Fibroblast of villous mesenchyme (primary cell): ENCODE data around the gene GP5. TPM values are rescaled to one million over a fixed set of nuclear protein-coding genes. Genes with fewer than 3 reads are reported as not detected.

Experiments
- DNase-seq: peaks from one replicate; pipeline ENCODE4 v3.0.0-alpha.2; 2010; ENCODE audit warnings: low read depth
- H3K4me3 ChIP-seq: 2 replicates; pipeline ENCODE4 v1.5.1; 2011; ENCODE audit warnings: low read depth, mild to moderate bottlenecking, low read length
- CTCF ChIP-seq: IDR thresholded peaks from 2 replicates; pipeline ENCODE4 v1.5.1; 2012; ENCODE audit warnings: low read depth, mild to moderate bottlenecking, low read length; ENCODE audit not compliant: insufficient read depth
- total RNA-seq: library from RNA; depleted of rRNA; stranded (reverse); fragments of >200 nt; gene quantifications from 2 replicates; pipeline ENCODE4 v1.2.3, GENCODE V29; 2012

Gene GP5
- total RNA-seq, 1 donor = not detected

- no peak overlapping the region for H3K4me3 ChIP-seq
- TF ChIP-seq CTCF = no peak
- DNase-seq = peak; percentile 55
Measured at GRCh38 chr3:194422188-194422587, 23.1 kb upstream of the GP5 start.

- no peak for TF ChIP-seq CTCF
- H3K4me3 ChIP-seq = no peak overlapping the region
- no peak for DNase-seq
Measured at GRCh38 chr3:194418671-194419070, 19.6 kb upstream of the GP5 start.

GRCh38 chr3:194407423-194407822 is 8.4 kb upstream of the GP5 start:
- peak; percentile 34 for DNase-seq
- no peak overlapping the region for H3K4me3 ChIP-seq
- no peak for TF ChIP-seq CTCF

- no peak for DNase-seq
- no peak for TF ChIP-seq CTCF
- H3K4me3 ChIP-seq = no peak overlapping the region
Measured at GRCh38 chr3:194405766-194406165, 6.7 kb upstream of the GP5 start.

GRCh38 chr3:194404365-194405140 is 5.5 kb upstream of the GP5 start:
- peak; percentile 74 for DNase-seq
- peak; percentile 58 for TF ChIP-seq CTCF
- H3K4me3 ChIP-seq = no peak overlapping the region

GRCh38 chr3:194401868-194402329 is 2.8 kb upstream of the GP5 start:
- TF ChIP-seq CTCF = no peak
- H3K4me3 ChIP-seq = no peak overlapping the region
- DNase-seq = no peak

GRCh38 chr3:194401346-194401745 is 2.3 kb upstream of the GP5 start:
- H3K4me3 ChIP-seq = no peak overlapping the region
- TF ChIP-seq CTCF = no peak
- no peak for DNase-seq
